Skeletal muscle cell (primary cell): ENCODE data around the gene CREBBP.

Experiments
- DNase-seq: peaks from one replicate; pipeline ENCODE4 v3.0.0-alpha.2; 2010; ENCODE audit warnings: low read depth
- H3K4me3 ChIP-seq: 2 replicates; pipeline ENCODE4 v1.5.1; 2011; ENCODE audit warnings: low read depth, mild to moderate bottlenecking, control low read depth, low read length, moderate library complexity

Gene CREBBP

GRCh38 chr16:3776316-3776715 is 104.2 kb downstream of the CREBBP start:
- no peak for DNase-seq
- no peak overlapping the region for H3K4me3 ChIP-seq

GRCh38 chr16:3774819-3775218 is 105.7 kb downstream of the CREBBP start:
- no peak for DNase-seq
- no peak overlapping the region for H3K4me3 ChIP-seq

- peak; percentile 19 for DNase-seq
- H3K4me3 ChIP-seq = no peak overlapping the region
These were observed 106.3 kb downstream of the CREBBP start for GRCh38 chr16:3774156-3774767.

GRCh38 chr16:3773663-3774062 is 106.8 kb downstream of the CREBBP start:
- H3K4me3 ChIP-seq = no peak overlapping the region
- DNase-seq = no peak

- DNase-seq = no peak
- H3K4me3 ChIP-seq = no peak overlapping the region
These were observed 109.0 kb downstream of the CREBBP start for GRCh38 chr16:3771513-3771912.

- no peak for DNase-seq
These were observed 110.0 kb downstream of the CREBBP start for GRCh38 chr16:3770530-3770929.

GRCh38 chr16:3769942-3770341 is 110.6 kb downstream of the CREBBP start:
- H3K4me3 ChIP-seq = no peak overlapping the region
- DNase-seq = no peak

More at GRCh38 chr16:3770530-3770929, 110.0 kb downstream of the CREBBP start:
- H3K4me3 ChIP-seq = no peak overlapping the region

- no peak for DNase-seq
- H3K4me3 ChIP-seq = no peak overlapping the region
These were observed 111.5 kb downstream of the CREBBP start for GRCh38 chr16:3769013-3769412.

GRCh38 chr16:3767333-3767986 is 113.1 kb downstream of the CREBBP start:
- no peak overlapping the region for H3K4me3 ChIP-seq
- no peak for DNase-seq

- no peak overlapping the region for H3K4me3 ChIP-seq
- no peak for DNase-seq
These were observed 114.3 kb downstream of the CREBBP start for GRCh38 chr16:3766177-3766576.

GRCh38 chr16:3764409-3764808 is 116.1 kb downstream of the CREBBP start:
- no peak overlapping the region for H3K4me3 ChIP-seq
- DNase-seq = no peak

- H3K4me3 ChIP-seq = no peak overlapping the region
These were observed 118.3 kb downstream of the CREBBP start for GRCh38 chr16:3762107-3762750.

GRCh38 chr16:3761375-3762106 is 119.0 kb downstream of the CREBBP start:
- DNase-seq = no peak

More at GRCh38 chr16:3762107-3762750, 118.3 kb downstream of the CREBBP start:
- no peak for DNase-seq

GRCh38 chr16:3760518-3760917 is 120.0 kb downstream of the CREBBP start:
- DNase-seq = no peak
- H3K4me3 ChIP-seq = no peak overlapping the region

More at GRCh38 chr16:3761375-3762106, 119.0 kb downstream of the CREBBP start:
- H3K4me3 ChIP-seq = no peak overlapping the region

- DNase-seq = no peak
- H3K4me3 ChIP-seq = no peak overlapping the region
These were observed 120.8 kb downstream of the CREBBP start for GRCh38 chr16:3759736-3760135.

GRCh38 chr16:3756113-3756512 is 124.4 kb downstream of the CREBBP start:
- no peak for DNase-seq
- no peak overlapping the region for H3K4me3 ChIP-seq

- no peak for DNase-seq
- H3K4me3 ChIP-seq = no peak overlapping the region
These were observed 125.3 kb downstream of the CREBBP start for GRCh38 chr16:3755249-3755648.

GRCh38 chr16:3754772-3755171 is 125.7 kb downstream of the CREBBP start:
- no peak overlapping the region for H3K4me3 ChIP-seq
- DNase-seq = no peak

- no peak overlapping the region for H3K4me3 ChIP-seq
- peak; percentile 4 for DNase-seq
These were observed 126.3 kb downstream of the CREBBP start for GRCh38 chr16:3754081-3754703.

GRCh38 chr16:3752984-3753383 is 127.5 kb downstream of the CREBBP start:
- no peak overlapping the region for H3K4me3 ChIP-seq
- no peak for DNase-seq
